ENCODE data around the gene TENT5C. TPM values are rescaled to one million over a fixed set of nuclear protein-coding genes. Genes with fewer than 3 reads are reported as not detected.

Gene TENT5C
- total and polyA plus RNA-seq, 2 of the 13 experiments (the other 11 are each of a cell fraction or from before 2014, with no cell fraction given), result 0.02 to 0.38 TPM

DNA sequence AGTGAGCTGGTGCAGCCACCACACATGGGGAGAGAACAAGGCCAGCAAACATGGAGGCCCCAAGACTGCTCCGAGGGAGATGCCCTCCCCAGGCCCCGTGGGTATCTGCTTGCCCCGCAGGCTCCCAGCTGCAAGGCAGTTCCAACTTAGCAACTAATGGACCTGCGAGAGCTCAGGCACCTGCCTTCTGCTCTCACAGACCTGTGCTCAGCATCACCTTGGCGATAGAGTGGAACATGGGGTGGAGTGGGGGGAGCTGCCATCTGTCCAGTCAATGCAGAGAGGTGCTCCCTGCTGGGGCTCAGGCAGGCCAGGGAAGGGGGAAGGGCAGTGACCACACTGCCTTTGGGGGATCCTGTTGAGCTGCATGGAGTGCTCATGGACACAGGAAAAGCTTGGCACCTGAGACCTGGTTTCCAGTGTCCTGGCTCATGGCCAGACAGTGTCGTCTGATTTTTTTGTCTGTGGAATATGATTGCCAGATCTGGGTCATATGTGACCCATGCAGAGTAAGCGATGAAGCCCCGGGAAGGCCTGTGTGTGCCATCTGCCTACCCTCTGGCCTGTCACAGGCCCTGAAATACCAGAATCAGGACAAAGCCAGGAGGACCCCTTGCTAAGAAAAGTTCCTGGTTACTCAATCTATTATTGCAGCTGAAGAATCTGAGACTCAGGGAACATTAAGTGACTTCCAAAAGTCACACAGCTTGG, 39.9 kb upstream of the TENT5C start:
- Histone ChIP-seq H3K27ac (ENCODE audit: extremely low read length, insufficient read depth, low read length) (no peak overlapping the region), H3K4me3 (replicated peaks in 1 of 3; ENCODE audit: insufficient read depth in 1 of 3, low read depth in 2 of 3, low read length in 3 of 3) (no peak overlapping the region), H2AFZ (ENCODE audit: low read length) (no peak overlapping the region), H3K79me2 (ENCODE audit: insufficient read depth, low read length) (no peaks in the 10 kb centered on the region), H4K20me1 (ENCODE audit: insufficient read depth, low read length) (no peaks in the 10 kb centered on the region), H3K4me1 (ENCODE audit: insufficient read depth, low read length) (peaks cover 14% of the 10 kb centered on the region), H3K9ac (ENCODE audit: insufficient read depth, low read depth, low read length) (no peak overlapping the region), H3K9me3 (ENCODE audit: low read length) (no peaks in the 10 kb centered on the region), H3K36me3 (replicated peaks in 1 of 2; ENCODE audit: control insufficient read depth in 1 of 2, insufficient read depth in 2 of 2, low read length in 2 of 2) (no peaks in the 10 kb centered on the region), H3K27me3 (ENCODE audit: control insufficient read depth in 1 of 2, insufficient read depth in 2 of 2, low read length in 2 of 2) (no peaks in the 10 kb centered on the region; a peak in 1 of 5 replicates), H3K4me2 (ENCODE audit: low read depth, low read length) (no peak overlapping the region)
- CTCF ChIA-PET (ENCODE audit: low intra/inter-chr PET ratio, low total read pairs), result no interaction called here
- POLR2A ChIA-PET, result no interaction called here
- no peak for DNase-seq (ENCODE audit: low spot score)
- 33% methylated on average over 3 of the region's 8 CpGs for WGBS (ENCODE audit: low lambda C conversion rate)
- in situ Hi-C loops (cut with HindIII; ENCODE audit: extremely low pct_ligation_motif_present, low pct_unique_long_range_greater_than_20kb), result no loop called here
- BruUV-seq (replicated peaks), result no TSS peak
- intact Hi-C loops (cut with micrococcal nuclease; ENCODE audit: unreplicated experiment), result no loop called here
- no peak for FAIRE-seq
- ATAC-seq, result no peak
- TF ChIP-seq, protein P1, sequence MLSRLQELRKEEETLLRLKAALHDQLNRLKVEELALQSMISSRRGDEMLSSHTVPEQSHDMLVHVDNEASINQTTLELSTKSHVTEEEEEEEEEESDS (CRISPR knock-in tag; IDR thresholded peaks at IDR 0.05; ENCODE audit: borderline replicate concordance), result no peak
- no peak for TF ChIP-seq RNF219 (CRISPR knock-in tag; IDR thresholded peaks at IDR 0.05)
- TF ChIP-seq HOXA3 (CRISPR knock-in tag; IDR thresholded peaks at IDR 0.05), result no peak
- TF ChIP-seq, protein P2, sequence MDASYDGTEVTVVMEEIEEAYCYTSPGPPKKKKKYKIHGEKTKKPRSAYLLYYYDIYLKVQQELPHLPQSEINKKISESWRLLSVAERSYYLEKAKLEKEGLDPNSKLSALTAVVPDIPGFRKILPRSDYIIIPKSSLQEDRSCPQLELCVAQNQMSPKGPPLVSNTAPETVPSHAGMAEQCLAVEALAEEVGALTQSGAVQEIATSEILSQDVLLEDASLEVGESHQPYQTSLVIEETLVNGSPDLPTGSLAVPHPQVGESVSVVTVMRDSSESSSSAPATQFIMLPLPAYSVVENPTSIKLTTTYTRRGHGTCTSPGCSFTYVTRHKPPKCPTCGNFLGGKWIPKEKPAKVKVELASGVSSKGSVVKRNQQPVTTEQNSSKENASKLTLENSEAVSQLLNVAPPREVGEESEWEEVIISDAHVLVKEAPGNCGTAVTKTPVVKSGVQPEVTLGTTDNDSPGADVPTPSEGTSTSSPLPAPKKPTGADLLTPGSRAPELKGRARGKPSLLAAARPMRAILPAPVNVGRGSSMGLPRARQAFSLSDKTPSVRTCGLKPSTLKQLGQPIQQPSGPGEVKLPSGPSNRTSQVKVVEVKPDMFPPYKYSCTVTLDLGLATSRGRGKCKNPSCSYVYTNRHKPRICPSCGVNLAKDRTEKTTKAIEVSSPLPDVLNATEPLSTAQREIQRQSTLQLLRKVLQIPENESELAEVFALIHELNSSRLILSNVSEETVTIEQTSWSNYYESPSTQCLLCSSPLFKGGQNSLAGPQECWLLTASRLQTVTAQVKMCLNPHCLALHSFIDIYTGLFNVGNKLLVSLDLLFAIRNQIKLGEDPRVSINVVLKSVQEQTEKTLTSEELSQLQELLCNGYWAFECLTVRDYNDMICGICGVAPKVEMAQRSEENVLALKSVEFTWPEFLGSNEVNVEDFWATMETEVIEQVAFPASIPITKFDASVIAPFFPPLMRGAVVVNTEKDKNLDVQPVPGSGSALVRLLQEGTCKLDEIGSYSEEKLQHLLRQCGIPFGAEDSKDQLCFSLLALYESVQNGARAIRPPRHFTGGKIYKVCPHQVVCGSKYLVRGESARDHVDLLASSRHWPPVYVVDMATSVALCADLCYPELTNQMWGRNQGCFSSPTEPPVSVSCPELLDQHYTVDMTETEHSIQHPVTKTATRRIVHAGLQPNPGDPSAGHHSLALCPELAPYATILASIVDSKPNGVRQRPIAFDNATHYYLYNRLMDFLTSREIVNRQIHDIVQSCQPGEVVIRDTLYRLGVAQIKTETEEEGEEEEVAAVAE (CRISPR knock-in tag; IDR thresholded peaks at IDR 0.05; ENCODE audit: borderline replicate concordance), result no peak
- no peak for TF ChIP-seq ZBTB44 (CRISPR knock-in tag; IDR thresholded peaks at IDR 0.05)
- no peak for TF ChIP-seq ZNF83 (CRISPR knock-in tag; IDR thresholded peaks at IDR 0.05; ENCODE audit: borderline replicate concordance)
- no peak for TF ChIP-seq ZNF598 (CRISPR knock-in tag; IDR thresholded peaks at IDR 0.05; ENCODE audit: borderline replicate concordance)
- no peak for TF ChIP-seq ZNF7 (CRISPR knock-in tag; IDR thresholded peaks at IDR 0.05)
- TF ChIP-seq ZNF557 (CRISPR knock-in tag; IDR thresholded peaks at IDR 0.05), result no peak
- TF ChIP-seq FOXC1 (CRISPR knock-in tag; IDR thresholded peaks at IDR 0.05; ENCODE audit: borderline replicate concordance), result no peak
- TF ChIP-seq ZNF382 (CRISPR knock-in tag; IDR thresholded peaks at IDR 0.05; ENCODE audit: borderline replicate concordance), result no peak
- TF ChIP-seq RCOR2 (CRISPR knock-in tag; IDR thresholded peaks at IDR 0.05), result no peak
- TF ChIP-seq WIZ (CRISPR knock-in tag; IDR thresholded peaks at IDR 0.05), result no peak
- TF ChIP-seq EED (CRISPR knock-in tag; IDR thresholded peaks at IDR 0.05), result no peak
- TF ChIP-seq ZNF264 (CRISPR knock-in tag; IDR thresholded peaks at IDR 0.05), result no peak
- no peak for TF ChIP-seq MEIS1 (CRISPR knock-in tag; IDR thresholded peaks at IDR 0.05; ENCODE audit: borderline replicate concordance)
- no peak for TF ChIP-seq SRF (IDR thresholded peaks at IDR 0.05; ENCODE audit: low read depth, low read length)

Measured in HepG2 (cell line).